C4-2B (cell line): ENCODE results near the gene GTF2A1.

ENCODE experiments used
- ZFX ChIP-seq: fragments of 450-650 bp; IDR thresholded peaks from 2 replicates; pipeline ENCODE4 v1.6.1; 2017
- TF ChIP-seq, protein P1 (sequence below): fragments of 450-650 bp; conservative IDR thresholded peaks from 2 replicates; pipeline ENCODE4 v1.5.1; 2017; ENCODE audit warnings: mild to moderate bottlenecking

DNA sequence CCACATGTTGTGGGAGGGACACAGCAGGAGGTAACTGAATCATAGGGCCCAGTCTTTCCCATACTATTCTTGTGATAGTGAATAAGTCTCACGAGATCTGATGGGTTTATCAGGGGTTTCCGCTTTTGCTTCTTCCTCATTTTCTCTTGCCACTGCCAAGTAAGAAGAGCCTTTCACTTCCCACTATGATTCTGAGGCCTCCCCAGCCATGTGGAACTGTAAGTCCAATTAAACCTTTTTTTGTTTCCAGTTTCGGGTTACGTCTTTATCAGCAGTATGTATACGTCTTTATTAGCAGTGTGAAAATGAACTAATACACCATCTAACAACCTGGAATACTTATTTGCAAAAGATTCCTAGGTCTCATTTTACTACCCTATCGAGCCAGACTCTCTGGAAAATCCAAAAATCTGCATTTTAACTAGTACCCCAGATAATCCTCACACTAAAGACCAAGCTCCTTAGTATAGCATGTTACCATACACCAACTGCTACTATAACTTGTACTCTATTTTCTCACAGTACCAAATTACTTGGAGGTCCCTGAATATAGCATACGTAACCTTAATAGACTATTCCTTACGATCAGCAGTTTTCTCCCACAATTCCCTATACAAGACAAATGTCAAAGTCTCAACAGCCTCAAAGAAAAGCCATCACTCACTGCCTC, 11.5 kb downstream of the GTF2A1 start:
- TF ChIP-seq, protein P1, sequence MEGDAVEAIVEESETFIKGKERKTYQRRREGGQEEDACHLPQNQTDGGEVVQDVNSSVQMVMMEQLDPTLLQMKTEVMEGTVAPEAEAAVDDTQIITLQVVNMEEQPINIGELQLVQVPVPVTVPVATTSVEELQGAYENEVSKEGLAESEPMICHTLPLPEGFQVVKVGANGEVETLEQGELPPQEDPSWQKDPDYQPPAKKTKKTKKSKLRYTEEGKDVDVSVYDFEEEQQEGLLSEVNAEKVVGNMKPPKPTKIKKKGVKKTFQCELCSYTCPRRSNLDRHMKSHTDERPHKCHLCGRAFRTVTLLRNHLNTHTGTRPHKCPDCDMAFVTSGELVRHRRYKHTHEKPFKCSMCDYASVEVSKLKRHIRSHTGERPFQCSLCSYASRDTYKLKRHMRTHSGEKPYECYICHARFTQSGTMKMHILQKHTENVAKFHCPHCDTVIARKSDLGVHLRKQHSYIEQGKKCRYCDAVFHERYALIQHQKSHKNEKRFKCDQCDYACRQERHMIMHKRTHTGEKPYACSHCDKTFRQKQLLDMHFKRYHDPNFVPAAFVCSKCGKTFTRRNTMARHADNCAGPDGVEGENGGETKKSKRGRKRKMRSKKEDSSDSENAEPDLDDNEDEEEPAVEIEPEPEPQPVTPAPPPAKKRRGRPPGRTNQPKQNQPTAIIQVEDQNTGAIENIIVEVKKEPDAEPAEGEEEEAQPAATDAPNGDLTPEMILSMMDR, result no peak
- TF ChIP-seq ZFX, result no peak
